HG02678 (cell line): ENCODE results near the gene MOCOS.

ENCODE experiments used
- ATAC-seq: cut with Tn5 transposase; IDR thresholded peaks from one replicate; pipeline ENCODE4 v1.9.1; 2021; ENCODE audit warnings: mild to moderate bottlenecking, moderate library complexity; ENCODE audit not compliant: unreplicated experiment

The MOCOS gene

GRCh38 chr18:36299015-36299414 lies 111.7 kb downstream of the MOCOS start:
- no peak for ATAC-seq

- no peak for ATAC-seq
These were observed 112.9 kb downstream of the MOCOS start for GRCh38 chr18:36300211-36300610.

GRCh38 chr18:36301884-36302283 lies 114.6 kb downstream of the MOCOS start:
- no peak for ATAC-seq

- ATAC-seq = no peak
These were observed 115.4 kb downstream of the MOCOS start for GRCh38 chr18:36302676-36303075.

- ATAC-seq = no peak
These were observed 116.0 kb downstream of the MOCOS start for GRCh38 chr18:36303211-36303844.

GRCh38 chr18:36304723-36305122 lies 117.4 kb downstream of the MOCOS start:
- no peak for ATAC-seq

GRCh38 chr18:36305375-36305774 lies 118.1 kb downstream of the MOCOS start:
- ATAC-seq = no peak

- ATAC-seq = no peak
These were observed 120.2 kb downstream of the MOCOS start for GRCh38 chr18:36307513-36307912.

- no peak for ATAC-seq
These were observed 121.6 kb downstream of the MOCOS start for GRCh38 chr18:36308711-36309435.

- no peak for ATAC-seq
These were observed 122.4 kb downstream of the MOCOS start for GRCh38 chr18:36309436-36310391.

GRCh38 chr18:36311026-36311570 lies 123.8 kb downstream of the MOCOS start:
- ATAC-seq = no peak

GRCh38 chr18:36312806-36313395 lies 125.6 kb downstream of the MOCOS start:
- ATAC-seq = no peak

GRCh38 chr18:36314098-36314497 lies 126.8 kb downstream of the MOCOS start:
- ATAC-seq = no peak

- ATAC-seq = no peak
These were observed 127.5 kb downstream of the MOCOS start for GRCh38 chr18:36314754-36315153.

GRCh38 chr18:36315736-36316135 lies 128.4 kb downstream of the MOCOS start:
- no peak for ATAC-seq

GRCh38 chr18:36316246-36316645 lies 128.9 kb downstream of the MOCOS start:
- ATAC-seq = no peak
